Cardiac ventricle fibroblast (primary cell): ENCODE results near the gene ITGAX. TPM values are rescaled to one million over a fixed set of nuclear protein-coding genes. Genes with fewer than 3 reads are reported as not detected.

Experiments
- total RNA-seq: library from RNA; depleted of rRNA; stranded (reverse); fragments of >200 nt; gene quantifications from 2 replicates; pipeline ENCODE4 v1.2.3, GENCODE V29; 2015

Gene ITGAX
- 0.12 TPM in 1 of 2 replicates, not detected in the other for total RNA-seq

DNA sequence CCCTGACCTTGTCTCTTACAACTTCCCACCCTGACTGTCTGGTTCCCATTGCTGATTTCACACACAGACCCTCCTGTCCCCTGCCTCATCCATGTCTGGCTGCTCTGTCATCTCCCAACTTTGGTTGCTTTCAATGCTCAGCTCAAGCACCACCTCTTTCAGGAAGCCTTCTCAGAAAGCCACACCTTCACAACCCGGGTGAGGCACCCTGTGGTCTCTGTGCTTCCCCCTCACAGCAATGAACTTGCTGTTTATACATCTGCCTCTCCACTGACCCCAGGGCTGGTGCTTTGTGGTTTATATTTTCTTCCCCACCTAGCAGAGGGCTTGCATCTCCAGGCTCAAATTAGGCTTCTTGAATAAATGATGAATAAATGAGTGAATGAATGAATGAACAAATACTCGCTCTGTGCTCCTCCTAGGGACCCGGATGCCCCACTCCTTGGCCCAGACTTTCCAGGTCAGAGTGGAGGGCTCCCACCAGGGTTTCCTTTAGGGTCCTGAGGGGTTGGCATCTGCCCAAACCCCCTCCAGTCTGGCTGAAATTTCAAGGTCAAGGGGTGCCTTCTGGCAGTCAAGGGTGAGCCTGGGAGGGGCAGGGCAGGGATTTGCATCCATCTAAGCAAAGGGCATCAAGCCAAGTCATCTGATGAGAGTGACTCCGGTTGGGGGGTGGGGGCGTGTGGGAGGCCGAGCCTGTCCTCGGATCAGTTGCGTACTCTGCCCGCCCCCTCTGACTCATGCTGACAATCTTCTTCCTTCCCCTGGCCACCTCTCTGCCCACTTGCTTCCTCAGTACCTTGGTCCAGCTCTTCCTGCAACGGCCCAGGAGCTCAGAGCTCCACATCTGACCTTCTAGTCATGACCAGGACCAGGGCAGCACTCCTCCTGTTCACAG is at the start of gene ITGAX:
Gene ITGAX, plus strand, starts transcription at position 783 of the 898 bp plus-strand sequence. Its CDS starts 79 bp downstream, at position 862.

DNA sequence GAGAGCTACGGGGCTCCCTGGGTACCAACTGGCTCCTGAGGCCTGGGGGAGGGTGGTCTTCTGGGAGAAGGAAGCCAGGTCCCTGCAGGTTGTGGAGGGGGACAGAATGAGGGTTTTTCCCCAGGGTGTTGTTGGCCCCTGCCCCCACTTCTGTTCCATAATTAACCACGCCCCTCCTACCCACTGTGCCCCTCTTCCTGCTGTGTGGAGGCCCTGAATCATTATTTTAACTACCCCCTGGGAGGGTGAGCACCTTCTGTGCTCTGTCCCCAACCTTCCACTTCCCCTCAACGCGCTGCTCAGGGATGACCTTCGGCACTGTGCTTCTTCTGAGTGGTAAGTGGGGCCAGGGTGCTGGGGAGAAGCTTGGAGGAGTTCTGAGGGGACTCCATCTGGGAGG is 38.1 kb downstream of the ITGAX start, which contains the start of gene ITGAD:
Gene ITGAD, plus strand, starts transcription at position 280 of the 400 bp plus-strand sequence. Its CDS starts 26 bp downstream, at position 306.

DNA sequence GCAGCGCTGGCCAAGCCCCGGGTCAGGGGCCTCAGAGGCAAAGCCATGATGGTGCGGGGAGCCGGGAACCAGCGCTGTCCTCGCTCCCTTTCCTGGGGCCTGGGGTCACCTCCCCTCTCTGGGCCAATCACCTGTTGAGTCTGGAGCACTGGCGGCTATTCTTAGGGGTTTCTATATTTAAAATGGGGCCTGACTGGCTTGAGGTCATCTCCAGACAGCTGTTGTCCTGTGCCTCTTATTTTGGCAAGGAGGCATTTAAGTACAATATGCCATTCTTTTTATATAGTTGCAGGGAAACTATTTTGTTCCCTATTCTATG is 73.3 kb downstream of the ITGAX start, which contains the start of gene COX6A2:
Gene COX6A2, minus strand, starts transcription at position 82 of the 319 bp plus-strand sequence. Its CDS starts 35 bp downstream, at position 47.

Other genes starting within 250 kb of the ITGAX start
- gene BCKDK, start 246.8 kb upstream of the ITGAX start, total RNA-seq: 55.5 and 66.1 TPM in 2 replicates
- gene KAT8, start 237.5 kb upstream of the ITGAX start, total RNA-seq: 21.0 and 22.6 TPM in 2 replicates
- gene PRSS8, start 219.4 kb upstream of the ITGAX start, total RNA-seq: not detected in 2 replicates
- 0.20 TPM in 1 of 2 replicates, not detected in the other for gene PRSS36, start 205.1 kb upstream of the ITGAX start, total RNA-seq
- gene FUS, start 175.0 kb upstream of the ITGAX start, total RNA-seq: 27.4 and 29.6 TPM in 2 replicates
- gene PYCARD, start 152.4 kb upstream of the ITGAX start, total RNA-seq: 42.4 and 48.0 TPM in 2 replicates
- not detected in 2 replicates for gene TRIM72, start 141.1 kb upstream of the ITGAX start, total RNA-seq
- gene PYDC1, start 138.0 kb upstream of the ITGAX start, total RNA-seq: not detected in 2 replicates
- not detected in 2 replicates for gene ITGAM, start 95.2 kb upstream of the ITGAX start, total RNA-seq
- not detected in 2 replicates for gene ITGAD, start 38.2 kb downstream of the ITGAX start, total RNA-seq
- gene COX6A2, start 73.2 kb downstream of the ITGAX start, total RNA-seq: not detected in 2 replicates
- gene ZNF843, start 87.6 kb downstream of the ITGAX start, total RNA-seq: 5.7 and 7.2 TPM in 2 replicates
- gene ARMC5, start 104.3 kb downstream of the ITGAX start, total RNA-seq: 10.3 and 12.0 TPM in 2 replicates
- 37.6 and 44.1 TPM in 2 replicates for gene TGFB1I1, start 117.0 kb downstream of the ITGAX start, total RNA-seq
- gene SLC5A2, start 127.9 kb downstream of the ITGAX start, total RNA-seq: not detected in 2 replicates
- gene RUSF1, start 153.2 kb downstream of the ITGAX start, total RNA-seq: 51.3 and 63.2 TPM in 2 replicates
- not detected in 2 replicates for gene AHSP, start 172.7 kb downstream of the ITGAX start, total RNA-seq